Measurements from ENCODE around the gene PKM.

The PKM gene

DNA sequence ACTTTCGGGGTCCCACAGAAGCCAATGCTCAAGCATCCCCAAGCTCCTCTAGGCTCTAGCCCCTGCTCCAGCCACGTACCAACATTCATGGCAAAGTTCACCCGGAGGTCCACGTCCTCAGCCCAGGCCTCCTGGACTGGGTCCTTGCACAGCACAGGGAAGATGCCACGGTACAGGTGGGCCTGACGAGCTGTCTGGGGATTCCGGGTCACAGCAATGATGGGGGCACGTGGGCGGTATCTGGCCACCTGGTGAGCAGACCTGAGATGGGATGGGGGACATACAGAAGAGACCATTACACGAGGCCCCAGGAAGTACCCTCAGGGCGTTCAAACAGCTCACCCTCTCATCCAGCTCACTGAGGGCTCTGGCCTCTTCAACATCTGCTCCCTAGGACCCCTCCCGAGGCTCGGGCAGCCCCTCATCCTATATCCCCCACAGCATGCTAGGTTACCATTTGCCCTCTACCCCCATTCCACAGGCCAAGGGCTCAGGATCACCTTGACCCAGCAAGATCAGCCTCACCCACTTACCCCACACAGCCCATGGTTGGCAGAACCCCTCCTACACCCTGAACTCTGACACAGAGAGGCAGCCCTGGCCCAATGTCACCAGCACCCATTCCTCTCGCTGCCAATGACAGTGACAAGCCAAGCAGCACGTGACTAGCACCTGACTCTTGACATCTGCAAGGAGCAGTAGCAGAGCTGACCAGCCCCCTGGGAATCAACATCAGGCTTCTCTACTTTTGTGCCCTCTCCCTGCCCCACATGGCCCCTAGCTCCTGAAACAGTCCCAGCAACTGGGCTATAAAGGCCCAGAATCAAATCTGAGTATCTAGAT is 30.4 kb downstream of the PKM start:
- no peak for DNase-seq (ENCODE audit: low spot score)

- peak; percentile 61 for DNase-seq (ENCODE audit: low spot score)
Measured at GRCh38 chr15:72199721-72200212, 31.2 kb downstream of the PKM start.

DNA sequence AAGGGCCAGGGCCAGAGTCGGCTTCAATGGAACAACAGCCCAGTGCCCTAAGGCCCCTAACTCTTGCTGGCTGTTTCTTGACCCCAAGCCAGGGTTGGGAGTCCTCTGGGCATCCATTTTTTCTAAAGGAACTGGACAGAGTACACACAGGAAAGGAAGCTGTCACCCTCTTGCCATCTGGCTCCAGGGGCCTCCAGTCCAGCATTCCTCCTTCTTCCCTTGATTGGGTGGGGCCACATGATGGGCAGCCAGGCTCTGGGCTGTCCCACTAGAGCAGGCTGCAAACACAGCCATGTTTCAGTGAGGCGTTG is 31.8 kb downstream of the PKM start:
- DNase-seq (ENCODE audit: low spot score), result no peak

DNA sequence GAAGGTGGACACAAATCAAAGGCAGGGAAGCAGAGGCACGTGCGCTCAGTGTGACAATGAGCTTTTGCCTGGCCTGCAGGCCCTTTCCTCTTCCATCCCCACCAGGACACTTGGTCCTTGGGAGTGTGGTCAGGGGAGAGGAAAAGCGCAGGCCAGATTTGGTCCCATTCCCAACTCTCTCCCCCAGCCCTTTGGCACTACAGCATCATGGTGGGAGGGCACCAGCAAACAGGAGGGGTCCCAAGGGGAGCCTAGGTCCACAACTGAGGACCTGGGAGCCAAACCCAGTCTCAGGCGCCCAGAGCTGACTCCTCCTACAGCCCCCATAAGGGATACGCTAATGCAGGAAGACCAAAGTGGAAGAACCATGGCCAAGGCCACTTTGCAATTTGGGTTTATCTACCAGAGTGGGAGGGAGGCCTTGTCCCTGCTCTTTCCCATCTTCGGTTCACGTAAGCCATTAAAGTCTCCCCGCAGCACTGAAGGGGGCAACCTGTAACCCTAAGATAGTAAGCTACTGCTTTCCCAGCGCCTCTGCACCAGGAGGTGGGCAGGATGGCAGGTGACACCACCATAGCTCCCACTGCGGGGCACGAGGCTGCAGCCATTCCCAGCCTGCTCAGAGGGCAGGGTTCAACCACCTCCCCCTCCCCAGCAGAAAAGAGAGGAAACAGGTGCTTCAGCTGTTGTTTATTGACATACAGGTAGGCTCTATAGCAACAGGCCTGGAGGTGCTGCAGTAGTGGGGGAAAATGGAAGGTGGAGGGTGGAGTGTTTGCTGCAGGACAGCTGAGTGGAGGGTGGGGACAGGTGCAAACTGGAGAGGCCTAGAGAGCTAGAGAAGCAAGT is 32.4 kb downstream of the PKM start:
- no peak for DNase-seq (ENCODE audit: low spot score)

DNA sequence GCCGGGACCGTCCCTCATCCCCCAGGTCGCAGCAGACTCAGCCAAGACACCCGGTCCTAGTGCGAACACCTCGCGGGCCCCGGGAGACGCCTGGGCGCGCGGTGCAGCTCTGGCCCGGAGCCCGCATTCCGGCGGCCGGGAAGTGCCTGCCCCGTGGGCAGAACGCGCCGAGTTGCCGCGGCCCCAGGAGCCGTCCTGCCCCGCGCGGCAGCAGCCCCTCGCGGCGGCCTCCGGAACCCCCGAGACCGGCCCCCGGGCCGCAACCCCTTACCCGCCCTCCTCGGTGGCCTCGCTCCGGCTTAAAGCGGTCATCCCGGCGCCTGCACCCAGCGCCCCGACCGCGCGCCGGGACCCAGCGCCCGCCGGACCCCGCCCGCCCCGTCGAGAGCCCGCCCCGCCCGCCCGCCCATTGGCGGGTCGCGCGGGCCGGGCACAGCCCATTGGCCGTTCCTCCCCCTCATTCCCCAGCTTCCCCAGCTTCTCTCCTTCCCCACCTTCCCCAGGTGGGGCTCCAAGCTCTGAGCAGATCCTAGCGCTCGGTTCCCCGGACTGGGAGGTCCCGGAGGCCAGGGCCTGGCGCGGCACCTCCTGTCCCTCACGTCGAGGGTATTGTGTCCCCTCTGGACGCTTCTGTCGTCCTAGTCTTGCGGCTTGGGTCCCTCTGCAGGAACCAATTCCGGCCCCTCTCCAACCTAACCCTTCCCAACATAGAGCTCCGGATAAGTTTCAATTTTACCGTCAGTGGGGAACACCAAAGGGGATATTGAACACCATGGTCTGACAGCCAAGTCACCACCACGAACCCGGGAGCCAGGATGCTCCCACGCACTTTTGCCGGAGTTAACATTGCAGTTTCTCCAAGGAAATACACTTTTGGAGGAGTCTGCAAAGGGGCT is 33.3 kb downstream of the PKM start, which contains the start of gene GRAMD2A:
Gene GRAMD2A, minus strand, starts transcription at position 328 of the 896 bp plus-strand sequence.
- no peak for DNase-seq (ENCODE audit: low spot score)

DNA sequence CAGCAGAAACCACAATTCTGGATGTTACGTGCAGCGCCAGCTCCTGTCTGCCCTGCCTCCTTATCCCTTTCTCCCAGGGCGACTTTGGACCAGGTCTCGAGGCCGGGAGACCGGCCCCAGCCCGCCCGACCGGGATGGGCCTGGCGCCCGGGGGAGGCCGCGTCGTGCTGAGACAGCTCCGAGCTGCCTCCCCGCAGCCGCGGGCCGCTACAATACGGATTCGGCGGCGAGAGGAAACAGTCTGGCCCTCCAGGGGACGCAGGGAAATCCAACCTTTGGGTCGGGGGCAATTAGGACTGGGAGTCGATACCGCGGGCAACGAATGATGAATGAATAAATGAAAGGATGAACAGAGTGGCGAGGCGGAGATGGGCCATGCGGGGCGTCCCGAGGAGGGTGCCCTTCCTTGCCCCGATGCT is 33.9 kb downstream of the PKM start:
- DNase-seq (ENCODE audit: low spot score), result no peak

DNA sequence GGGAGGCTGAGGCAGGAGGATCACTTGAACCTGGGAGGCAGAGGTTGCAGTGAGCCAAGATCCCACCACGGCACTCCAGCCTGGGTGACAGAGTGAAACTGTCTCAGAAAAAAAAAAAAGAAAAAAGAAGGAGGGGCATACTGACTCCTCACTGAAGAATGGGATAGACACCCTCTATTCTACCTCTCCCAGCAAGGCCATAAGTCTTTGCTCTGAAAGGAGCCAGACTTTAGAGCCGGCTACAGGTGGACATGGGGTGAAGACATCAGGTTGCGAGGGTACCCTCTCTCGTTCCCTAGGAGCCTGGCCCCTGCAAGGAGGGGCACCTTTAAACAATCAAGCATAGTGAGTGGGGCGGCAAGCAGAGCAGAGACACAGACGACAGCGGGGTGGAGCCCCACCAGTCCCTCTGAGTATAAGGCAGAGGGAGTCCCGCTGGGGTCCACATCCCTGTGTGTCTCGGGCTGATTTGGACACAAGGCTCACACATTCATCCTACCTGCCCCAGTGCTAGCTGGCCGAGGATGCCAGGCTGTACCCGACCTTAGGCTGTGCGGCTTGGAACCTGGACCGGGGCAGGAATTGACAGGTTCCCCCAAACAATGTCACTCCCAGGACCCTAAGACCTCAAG is 34.5 kb downstream of the PKM start:
- no peak for DNase-seq (ENCODE audit: low spot score)

- no peak for DNase-seq (ENCODE audit: low spot score)
Measured at GRCh38 chr15:72195101-72195511, 35.9 kb downstream of the PKM start.

DNA sequence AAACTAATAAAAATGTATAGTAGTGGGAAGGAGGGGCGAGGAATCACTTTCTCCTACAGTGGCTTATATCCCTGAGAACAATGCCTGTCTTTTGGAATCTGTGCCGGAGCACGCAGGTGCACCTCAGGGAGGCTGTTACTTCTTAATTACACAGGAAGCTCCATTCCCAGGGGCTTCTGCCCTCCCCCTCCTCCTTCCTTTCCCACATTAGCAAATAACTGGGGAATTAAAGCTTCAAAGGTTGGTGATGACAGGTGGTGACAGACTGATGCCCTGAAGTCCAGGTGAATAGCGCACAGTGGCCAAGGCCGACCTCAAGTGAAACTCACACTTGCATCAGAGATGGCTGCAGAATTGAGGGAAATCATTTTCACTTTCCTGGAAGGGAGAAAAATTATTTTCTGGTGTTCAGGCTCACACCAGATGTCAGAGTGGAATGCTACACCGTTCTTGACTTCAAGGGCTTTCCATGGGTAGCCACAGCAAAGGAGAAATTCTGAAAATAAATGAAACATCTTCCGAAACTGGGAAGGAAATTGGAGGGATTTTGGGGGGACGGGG is 37.1 kb downstream of the PKM start:
- no peak for DNase-seq (ENCODE audit: low spot score)

DNA sequence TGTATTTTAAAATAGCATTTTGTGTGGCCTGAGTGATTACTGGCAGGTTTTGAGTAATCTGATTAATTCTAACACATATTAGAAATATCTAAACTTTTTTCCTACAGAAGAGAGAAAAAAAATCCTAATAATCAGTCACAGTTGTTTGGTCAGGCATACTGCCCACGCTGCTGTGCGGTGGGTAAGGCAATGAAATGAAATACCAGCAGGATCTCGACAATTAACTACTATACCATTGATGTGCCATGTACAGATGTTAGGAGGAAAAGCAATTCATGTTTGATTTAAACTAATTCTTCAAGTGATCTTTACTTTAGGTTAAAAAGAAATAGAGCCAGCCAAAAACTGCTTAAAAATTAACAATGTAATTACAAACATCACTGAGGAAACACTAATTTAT is 38.6 kb downstream of the PKM start:
- no peak for DNase-seq (ENCODE audit: low spot score)

GRCh38 chr15:72189250-72189902 is 41.6 kb downstream of the PKM start:
- DNase-seq (ENCODE audit: low spot score), result no peak

- no peak for DNase-seq (ENCODE audit: low spot score)
Measured at GRCh38 chr15:72184165-72184811, 46.7 kb downstream of the PKM start.

DNA sequence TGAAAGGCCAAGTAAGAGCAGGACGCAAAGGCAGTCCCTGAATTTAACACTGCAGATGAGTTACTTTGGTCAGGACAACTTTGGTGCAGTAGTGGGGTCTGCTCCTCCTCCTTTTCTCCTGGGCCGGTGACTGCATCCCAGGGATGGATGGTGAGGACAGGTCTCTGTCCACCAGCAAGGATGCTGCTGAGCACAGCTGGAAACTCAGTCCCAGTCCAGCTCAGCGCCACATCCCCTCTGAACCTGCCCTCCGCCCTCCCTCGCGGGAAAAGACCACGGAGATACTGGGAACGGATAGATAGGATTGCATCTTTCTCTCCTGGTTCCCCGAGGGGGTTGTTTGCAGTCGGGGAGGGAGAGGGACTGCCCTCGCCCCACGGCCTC is 47.2 kb downstream of the PKM start:
- no peak for DNase-seq (ENCODE audit: low spot score)

- DNase-seq (ENCODE audit: low spot score), result no peak
Measured at GRCh38 chr15:72182673-72183072, 48.3 kb downstream of the PKM start.

GRCh38 chr15:72182244-72182643 is 48.7 kb downstream of the PKM start:
- no peak for DNase-seq (ENCODE audit: low spot score)

GRCh38 chr15:72180761-72181324 is 50.1 kb downstream of the PKM start:
- DNase-seq (ENCODE audit: low spot score), result no peak

DNA sequence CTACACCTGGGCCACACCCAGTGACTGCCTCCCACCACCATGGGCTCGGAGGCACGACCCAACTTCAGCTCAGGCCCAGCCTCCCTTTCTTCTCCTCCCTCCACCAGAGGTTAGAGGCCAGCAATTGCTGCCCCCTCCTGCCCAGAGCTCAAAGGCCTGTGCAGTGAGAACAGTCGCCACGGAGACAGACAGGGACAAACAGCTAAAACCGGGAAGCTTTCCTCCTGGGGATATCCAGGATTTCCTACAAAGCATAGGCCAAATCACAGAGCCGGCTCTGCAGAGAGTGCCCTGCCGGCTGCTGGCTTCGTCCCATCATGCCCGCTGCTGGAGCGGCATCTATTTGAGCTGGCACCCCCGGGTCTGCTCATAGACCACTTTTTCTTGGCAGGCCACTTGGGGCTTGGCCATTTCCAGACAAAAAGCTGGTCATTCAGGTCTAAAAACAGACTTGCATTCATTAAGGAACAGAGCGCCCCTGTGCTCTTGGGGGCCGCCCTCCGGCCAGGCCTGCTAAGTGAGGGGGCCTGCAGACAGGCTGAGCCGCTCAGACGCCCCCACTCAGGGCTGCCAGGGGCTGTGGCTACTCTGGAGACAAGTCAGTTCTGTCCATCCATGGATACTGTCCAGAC is 50.9 kb downstream of the PKM start:
- DNase-seq (ENCODE audit: low spot score), result peak; percentile 85

- DNase-seq (ENCODE audit: low spot score), result no peak
Measured at GRCh38 chr15:72178976-72179585, 51.9 kb downstream of the PKM start.

- DNase-seq (ENCODE audit: low spot score), result no peak
Measured at GRCh38 chr15:72176743-72177142, 54.2 kb downstream of the PKM start.

All from putamen (tissue), 1 donor.